Ovary (tissue), 9 donors: ENCODE results near the gene IRF4. TPM values are rescaled to one million over a fixed set of nuclear protein-coding genes. Genes with fewer than 3 reads are reported as not detected.

Experiments used
- DNase-seq, 5 donors: peaks; one replicate each; pipeline ENCODE4 v3.0.0-alpha.2; 2019 to 2020
- H3K27ac ChIP-seq, 2 donors: fragments of 200-600 bp; one replicate each; pipeline versions ENCODE4 v1.5.1 to v1.8.0; 2019 to 2022
- H3K27me3 ChIP-seq: fragments of 200-600 bp; one replicate; pipeline ENCODE4 v1.8.0; 2022
- H3K36me3 ChIP-seq: fragments of 200-600 bp; sonication (generic); one replicate; pipeline ENCODE4 v1.5.1; 2019
- H3K4me1 ChIP-seq: one replicate; pipeline ENCODE4 v1.8.1; 2013; ENCODE audit warnings: mild to moderate bottlenecking, moderate library complexity; ENCODE audit not compliant: insufficient read depth
- H3K4me3 ChIP-seq: fragments of 200-600 bp; sonication (generic); one replicate; pipeline ENCODE4 v1.5.1; 2017
- H3K9me3 ChIP-seq, 2 donors: fragments of 200-600 bp in 1 of 2; sonication (generic) in 1 of 2; one replicate each; pipeline versions ENCODE4 v1.5.1 to v1.8.1; 2013 to 2019; ENCODE audit warnings: mild to moderate bottlenecking in 1 of 2, moderate library complexity in 1 of 2
- CTCF ChIP-seq, 3 donors: fragments of 450-650 bp in 2 of 3; fragments of 200-600 bp in 1 of 3; IDR thresholded peaks; one replicate each; pipeline versions ENCODE4 v1.5.1 to v1.8.0; 2016 to 2022; ENCODE audit warnings: antibody characterized with exemption in 3 of 3, mild to moderate bottlenecking in 1 of 3
- EP300 ChIP-seq: sonication (generic); formaldehyde crosslinking; IDR thresholded peaks from one replicate; pipeline ENCODE4 v1.6.1; 2017; ENCODE audit warnings: antibody characterized with exemption
- POLR2A ChIP-seq: fragments of 450-650 bp; IDR thresholded peaks from one replicate; pipeline ENCODE4 v1.6.1; 2017; ENCODE audit warnings: antibody characterized with exemption, mild to moderate bottlenecking, moderate library complexity
- WGBS, 3 donors: extraction: QIAGEN DNeasy Blood & Tissue Kit in 1 of 3; methylation state at CpG; one replicate each; pipeline versions ENCODE4 v1.1.5 to v1.1.7; 2013 to 2017; 5-methylcytosine and 5-hydroxymethylcytosine counted together
- intact Hi-C, 4 donors: fragments of 100-400 bp; cut with DNase I; formaldehyde crosslinking; loops; one replicate each; pipeline versions ENCODE4 v1.11.0 to v1.15.1; 2022 to 2023
- polyA plus RNA-seq, 2 donors: library from polyadenylated mRNA; stranded (reverse); fragments of 200-250 nt in 1 of 2; fragments of 350-450 nt in 1 of 2; fragmentation: Illumina TruSeq in 1 of 2; extraction: RNeasy Lipid Tissue Mini Kit (QIAGEN cat#74804) in 1 of 2; gene quantifications; one replicate each; pipeline ENCODE4 v1.2.3, GENCODE V29; 2013 to 2014
- total RNA-seq, 7 donors: library from RNA; depleted of rRNA in 2 of 7; stranded (reverse); fragments of >200 nt in 2 of 7; fragmentation: NEBNext Ultra II Directional in 3 of 7; extraction: Animal tissue kit (Norgen Biotek cat#: 25700) in 3 of 7; gene quantifications; one replicate each; pipeline versions ENCODE4 v1.1.0 to v1.2.4, GENCODE V29; 2016 to 2023
- donor health status: DM: no; HTN: no; CAD: no; lungs with moderate emphysema.
- donor health status: DM: no; HTN: no; CAD: no.
- donor health status: Bipolar disorder and iron deficiency.
- donor health status: DM: yes; HTN: yes; CAD: no.
- donor health status: DM: no; HTN: no; CAD: no.
- donor health status: DM: yes; HTN: yes; CAD: no.

IRF4 gene
- total and polyA plus RNA-seq, 9 donors: 0.12 to 20.7 (median 1.0) TPM

- no peaks in the 10 kb centered on the region for H3K9me3 ChIP-seq
- WGBS, 3 donors: 78 to 82% (median 79%) methylated on average over 16 of the region's 16 CpGs
- H3K27me3 ChIP-seq: no peaks in the 10 kb centered on the region
- H3K36me3 ChIP-seq: no peaks in the 10 kb centered on the region
- intact Hi-C loops: no loop called here
- H3K4me1 ChIP-seq: no peaks in the 10 kb centered on the region
- TF ChIP-seq CTCF (IDR thresholded peaks at IDR 0.05) (no peak), EP300 (no peak), POLR2A (no peak)
- no peak overlapping the region for H3K27ac ChIP-seq
- DNase-seq: no peak
- H3K4me3 ChIP-seq: no peak overlapping the region
Observed at GRCh38 chr6:361411-362132, 30.0 kb upstream of the IRF4 start.

GRCh38 chr6:362231-362923 is 29.2 kb upstream of the IRF4 start:
- WGBS, 3 donors: 79 to 81% (median 80%) methylated on average over 14 of the region's 14 CpGs
- TF ChIP-seq CTCF (IDR thresholded peaks at IDR 0.05): no peak
- no peak for TF ChIP-seq EP300
- TF ChIP-seq POLR2A: no peak
- no peak for DNase-seq
- no peaks in the 10 kb centered on the region for H3K9me3 ChIP-seq
- no peaks in the 10 kb centered on the region for H3K4me1 ChIP-seq
- no peak overlapping the region for H3K27ac ChIP-seq
- no peaks in the 10 kb centered on the region for H3K36me3 ChIP-seq
- H3K4me3 ChIP-seq: no peak overlapping the region
- no peaks in the 10 kb centered on the region for H3K27me3 ChIP-seq
- intact Hi-C loops: no loop called here

- H3K27me3 ChIP-seq: no peaks in the 10 kb centered on the region
- WGBS, 3 donors: 76 to 81% (median 77%) methylated on average over 5 of the region's 5 CpGs
Observed at GRCh38 chr6:362924-363249, 28.7 kb upstream of the IRF4 start.

GRCh38 chr6:363291-363690 is 28.3 kb upstream of the IRF4 start:
- Histone ChIP-seq H3K27me3 (no peaks in the 10 kb centered on the region), H3K9me3 (no peaks in the 10 kb centered on the region), H3K27ac (no peak overlapping the region), H3K4me1 (no peaks in the 10 kb centered on the region), H3K36me3 (no peaks in the 10 kb centered on the region), H3K4me3 (no peak overlapping the region)
- no peak for DNase-seq
- WGBS, 3 donors: 86 to 89% (median 87%) methylated on average over 12 of the region's 12 CpGs
- intact Hi-C loops: no loop called here
- TF ChIP-seq POLR2A (no peak), EP300 (no peak), CTCF (IDR thresholded peaks at IDR 0.05) (no peak)

More at GRCh38 chr6:362924-363249, 28.7 kb upstream of the IRF4 start:
- Histone ChIP-seq H3K9me3 (no peaks in the 10 kb centered on the region), H3K27ac (no peak overlapping the region), H3K4me3 (no peak overlapping the region), H3K36me3 (no peaks in the 10 kb centered on the region), H3K4me1 (no peaks in the 10 kb centered on the region)
- TF ChIP-seq CTCF (IDR thresholded peaks at IDR 0.05) (no peak), POLR2A (no peak), EP300 (no peak)
- DNase-seq: no peak
- intact Hi-C loops: no loop called here
